Activated CD8-positive, alpha-beta memory T cell treated with anti-CD3 and anti-CD28 coated beads for 4 hours (primary cell): Measurements from ENCODE around the gene MOGAT2.

Experiments used
- DNase-seq, 2 donors: peaks; one replicate each; pipeline ENCODE4 v3.0.0-alpha.2; 2020; ENCODE audit warnings: low read depth in 2 of 2

Gene MOGAT2

GRCh38 chr11:75780888-75781287 lies 63.2 kb downstream of the MOGAT2 start:
- no peak for DNase-seq

GRCh38 chr11:75781296-75781695 lies 63.7 kb downstream of the MOGAT2 start:
- no peak for DNase-seq

GRCh38 chr11:75781831-75782230 lies 64.2 kb downstream of the MOGAT2 start:
- no peak for DNase-seq
